ENCODE results near the gene PPP1R2. TPM values are rescaled to one million over a fixed set of nuclear protein-coding genes. Genes with fewer than 3 reads are reported as not detected.

Gene PPP1R2
- total RNA-seq, 1 experiment from 2014 or later = 55.5 TPM

Other genes with a start within 250 kb of the PPP1R2 start
- gene ACAP2, start 100.3 kb downstream of the PPP1R2 start, total RNA-seq (2014; rRNA removed; shearing (Covaris generic)) = 49.1 and 50.9 TPM in 2 replicates
- gene APOD, start 40.6 kb upstream of the PPP1R2 start, total RNA-seq (2014; rRNA removed; shearing (Covaris generic)) = 0.96 and 1.6 TPM in 2 replicates
- not detected in 2 replicates for gene MUC20, start 177.7 kb upstream of the PPP1R2 start, total RNA-seq (2014; rRNA removed; shearing (Covaris generic))

All from RPMI7951 (cell line).